Esophagus squamous epithelium (tissue), 4 donors: ENCODE measurements around the gene RTEL1.
A peak's percentile ranks its signal among the peaks of the same experiment; 100 is the strongest.

Experiments
- POLR2A ChIP-seq, 4 donors: fragments of 450-650 bp; IDR thresholded peaks; one replicate each; pipeline ENCODE4 v1.6.1; 2017; ENCODE audit warnings: antibody characterized with exemption in 4 of 4, mild to moderate bottlenecking in 4 of 4, moderate library complexity in 3 of 4
- TF ChIP-seq, protein P1 (sequence below), 6 experiments: fragments of 450-650 bp in 4 of 6; fragments of 200-600 bp in 2 of 6; sonication (generic) in 2 of 6; IDR thresholded peaks; one replicate each; pipeline ENCODE4 v1.5.1; 2016 to 2019; ENCODE audit warnings: antibody characterized with exemption in 6 of 6, mild to moderate bottlenecking in 4 of 6, moderate library complexity in 4 of 6

DNA sequence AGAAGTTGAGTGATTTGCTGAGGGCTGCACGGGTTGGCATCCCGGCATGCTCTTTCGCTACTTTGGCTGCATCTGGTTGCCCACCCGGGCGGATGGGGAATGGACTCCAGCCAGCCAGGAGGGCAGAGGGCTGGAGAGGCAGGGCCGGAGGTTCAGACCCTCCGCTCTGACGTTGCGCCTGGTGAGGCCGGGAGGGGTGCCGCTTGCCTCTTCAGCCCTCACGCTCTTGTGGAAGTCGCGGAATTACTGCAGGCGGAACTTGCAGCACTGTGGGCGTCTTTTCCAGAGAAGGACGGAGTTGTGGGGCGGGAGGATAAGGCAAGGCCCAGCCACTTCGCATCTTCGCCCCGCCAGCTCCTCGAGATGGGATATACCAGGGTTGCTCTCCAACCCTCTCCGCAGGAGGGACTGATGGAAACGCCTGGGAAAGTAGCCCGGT is 656 bp downstream of the RTEL1 start:
- TF ChIP-seq, protein P1, sequence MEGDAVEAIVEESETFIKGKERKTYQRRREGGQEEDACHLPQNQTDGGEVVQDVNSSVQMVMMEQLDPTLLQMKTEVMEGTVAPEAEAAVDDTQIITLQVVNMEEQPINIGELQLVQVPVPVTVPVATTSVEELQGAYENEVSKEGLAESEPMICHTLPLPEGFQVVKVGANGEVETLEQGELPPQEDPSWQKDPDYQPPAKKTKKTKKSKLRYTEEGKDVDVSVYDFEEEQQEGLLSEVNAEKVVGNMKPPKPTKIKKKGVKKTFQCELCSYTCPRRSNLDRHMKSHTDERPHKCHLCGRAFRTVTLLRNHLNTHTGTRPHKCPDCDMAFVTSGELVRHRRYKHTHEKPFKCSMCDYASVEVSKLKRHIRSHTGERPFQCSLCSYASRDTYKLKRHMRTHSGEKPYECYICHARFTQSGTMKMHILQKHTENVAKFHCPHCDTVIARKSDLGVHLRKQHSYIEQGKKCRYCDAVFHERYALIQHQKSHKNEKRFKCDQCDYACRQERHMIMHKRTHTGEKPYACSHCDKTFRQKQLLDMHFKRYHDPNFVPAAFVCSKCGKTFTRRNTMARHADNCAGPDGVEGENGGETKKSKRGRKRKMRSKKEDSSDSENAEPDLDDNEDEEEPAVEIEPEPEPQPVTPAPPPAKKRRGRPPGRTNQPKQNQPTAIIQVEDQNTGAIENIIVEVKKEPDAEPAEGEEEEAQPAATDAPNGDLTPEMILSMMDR (IDR thresholded peaks at IDR 0.05) = no peak
- peak in 1 of 4 donors; percentile 21 for TF ChIP-seq POLR2A (IDR thresholded peaks at IDR 0.05)
